MM.1S (cell line): Measurements from ENCODE around the gene KRT13.

ENCODE experiments used
- CTCF ChIP-seq: fragments of 300-600 bp; sonication (generic); IDR thresholded peaks from 2 replicates; pipeline ENCODE4 v1.5.1; 2016; ENCODE audit warnings: antibody characterized with exemption, low read length, mixed read lengths
- EZH2 ChIP-seq: fragments of 300-600 bp; sonication (generic); optimal IDR thresholded peaks from 2 replicates; pipeline ENCODE3; 2017; ENCODE audit warnings: low read depth, mild to moderate bottlenecking, antibody characterized with exemption, low read length, mixed read lengths

DNA sequence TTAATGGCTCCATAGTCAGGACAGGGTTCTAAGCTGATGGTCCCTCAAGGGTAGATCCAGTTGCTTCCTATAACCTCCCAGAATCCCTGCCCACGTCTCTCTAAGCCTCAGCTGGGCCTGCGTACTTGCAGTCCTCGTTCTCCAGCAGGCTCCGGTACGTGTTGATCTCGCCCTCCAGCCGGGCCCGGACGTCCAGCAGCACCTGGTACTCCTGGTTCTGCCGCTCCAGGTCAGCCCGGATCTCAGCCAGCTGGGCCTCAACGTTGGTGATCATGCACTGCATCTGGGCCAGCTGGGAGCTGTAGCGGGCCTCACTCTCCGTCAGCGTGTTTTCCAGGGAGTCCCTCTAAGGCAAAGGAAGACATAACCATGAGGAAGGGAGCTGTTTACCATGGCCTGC lies 42.7 kb downstream of the KRT13 start:
- TF ChIP-seq EZH2 (no peak), CTCF (no peak)
